T-helper 1 cell treated with Interleukin-12 subunit alpha and Interleukin-12 subunit beta and Interleukin-4 antibody, amounts not matched to agents 30 μg/mL and 1 μg/mL, for 36 hours (primary cell): ENCODE data around the gene ZXDC.

Source experiments
- H3K27ac Mint-ChIP-seq: one replicate; pipeline ENCODE4 v1.8.0; 2021; ENCODE audit warnings: mild to moderate bottlenecking, mixed read lengths
- H3K27me3 Mint-ChIP-seq: one replicate; pipeline ENCODE4 v1.8.0; 2021; ENCODE audit warnings: low read depth, mixed read lengths
- H3K36me3 Mint-ChIP-seq: one replicate; pipeline ENCODE4 v1.8.0; 2021; ENCODE audit warnings: low read depth, mixed read lengths
- H3K4me1 Mint-ChIP-seq: one replicate; pipeline ENCODE4 v1.8.0; 2021; ENCODE audit warnings: low read depth, mixed read lengths
- H3K4me3 Mint-ChIP-seq: one replicate; pipeline ENCODE4 v1.8.0; 2021; ENCODE audit warnings: mild to moderate bottlenecking, moderate library complexity, mixed read lengths
- H3K9me3 Mint-ChIP-seq: one replicate; pipeline ENCODE4 v1.8.0; 2021; ENCODE audit warnings: mixed read lengths

Gene ZXDC

DNA sequence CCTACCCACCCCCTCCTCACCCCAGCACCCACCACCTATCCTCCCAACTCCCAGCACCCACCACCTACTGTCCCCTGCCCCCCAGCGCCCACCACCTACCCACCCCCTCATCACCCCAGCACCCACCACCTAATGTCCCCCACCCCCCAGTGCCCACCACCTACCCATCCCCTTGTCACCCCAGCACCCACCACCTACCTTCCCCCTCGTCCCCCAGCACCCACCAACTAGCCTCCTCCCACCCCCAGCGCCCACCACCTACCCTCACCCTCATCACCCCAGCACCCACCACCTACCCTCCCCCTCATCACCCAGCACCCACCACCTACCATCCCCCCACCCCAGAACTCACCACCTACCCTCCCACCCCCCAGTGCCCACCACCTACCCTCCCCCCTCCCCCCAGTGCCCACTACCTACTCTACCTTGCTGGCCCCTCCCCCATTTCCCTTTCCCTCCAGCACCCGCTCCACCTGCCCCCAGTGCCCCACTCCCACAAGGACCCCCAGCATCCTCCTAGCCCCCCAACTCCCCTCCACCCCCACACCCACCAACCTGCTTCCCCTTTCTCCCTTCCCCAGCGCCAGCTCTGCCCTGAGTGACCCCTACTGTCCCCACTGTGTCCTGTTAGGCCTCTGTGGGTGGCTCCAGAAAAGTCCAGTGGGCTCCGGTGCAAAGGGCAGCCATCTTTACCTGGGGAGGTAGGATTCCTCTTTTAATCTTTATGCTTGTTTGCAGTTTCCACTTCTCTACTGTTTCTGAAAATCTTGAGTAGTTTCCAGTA lies 40.7 kb upstream of the ZXDC start:
- no peaks in the 10 kb centered on the region for H3K9me3 Mint-ChIP-seq
- no peaks in the 10 kb centered on the region for H3K36me3 Mint-ChIP-seq
- H3K4me1 Mint-ChIP-seq: peaks cover 2% of the 10 kb centered on the region
- no peak overlapping the region for H3K27ac Mint-ChIP-seq
- no peak overlapping the region for H3K4me3 Mint-ChIP-seq
- H3K27me3 Mint-ChIP-seq: no peaks in the 10 kb centered on the region

DNA sequence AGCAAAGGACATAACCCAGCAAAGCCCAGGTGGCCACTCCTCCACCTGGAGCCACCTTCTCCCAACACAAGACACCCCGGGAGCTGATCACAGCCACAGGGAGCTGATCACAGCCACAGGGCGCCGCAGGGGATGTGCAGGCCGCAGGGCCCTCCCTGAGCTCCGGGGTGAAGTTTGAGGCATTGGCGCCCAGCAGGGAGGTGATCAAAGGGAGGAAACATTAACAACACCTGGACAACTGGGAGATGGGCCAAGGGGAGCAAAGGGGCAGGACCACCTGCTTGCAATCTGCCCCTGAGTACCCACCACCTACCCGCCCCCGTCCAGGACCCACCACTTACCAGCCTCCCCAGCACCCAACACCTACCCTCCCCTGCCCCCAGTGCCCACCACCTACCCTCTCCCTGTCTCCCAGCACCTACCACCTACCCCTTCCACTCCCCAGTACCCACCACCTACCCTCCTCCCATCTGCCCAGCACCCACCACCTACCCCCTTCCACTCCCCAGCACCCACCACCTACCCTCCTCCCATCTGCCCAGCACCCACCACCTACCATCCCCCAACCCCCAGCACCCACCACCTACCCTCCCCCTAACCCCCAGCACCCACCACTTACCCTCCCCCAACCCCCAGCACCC lies 39.5 kb upstream of the ZXDC start:
- Mint-ChIP-seq H3K4me3 (no peak overlapping the region), H3K27me3 (no peaks in the 10 kb centered on the region), H3K36me3 (no peaks in the 10 kb centered on the region), H3K27ac (no peak overlapping the region), H3K9me3 (no peaks in the 10 kb centered on the region), H3K4me1 (peaks cover 2% of the 10 kb centered on the region)

DNA sequence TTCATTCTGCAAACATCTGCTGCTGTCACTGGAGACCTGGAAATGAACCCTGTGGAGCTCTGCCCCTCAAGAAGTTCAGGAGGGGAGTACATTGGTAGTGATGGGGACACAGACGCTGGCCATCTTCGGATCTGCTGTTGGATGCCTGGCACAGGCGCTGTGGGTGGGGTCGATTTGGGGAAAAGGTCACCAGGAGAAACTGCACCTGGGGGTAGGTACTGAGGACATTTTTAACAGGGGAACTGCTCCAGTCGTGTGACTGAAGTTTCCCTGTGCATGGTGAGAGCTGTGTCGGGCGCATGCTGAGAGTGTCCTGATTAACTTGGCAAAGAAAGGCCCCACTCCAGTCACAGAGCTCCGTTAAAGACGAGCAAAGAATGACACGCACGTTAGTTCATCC lies 38.5 kb upstream of the ZXDC start:
- Mint-ChIP-seq H3K4me1 (peaks cover 2% of the 10 kb centered on the region), H3K9me3 (no peaks in the 10 kb centered on the region), H3K27me3 (no peaks in the 10 kb centered on the region), H3K4me3 (no peak overlapping the region), H3K36me3 (no peaks in the 10 kb centered on the region), H3K27ac (no peak overlapping the region)

DNA sequence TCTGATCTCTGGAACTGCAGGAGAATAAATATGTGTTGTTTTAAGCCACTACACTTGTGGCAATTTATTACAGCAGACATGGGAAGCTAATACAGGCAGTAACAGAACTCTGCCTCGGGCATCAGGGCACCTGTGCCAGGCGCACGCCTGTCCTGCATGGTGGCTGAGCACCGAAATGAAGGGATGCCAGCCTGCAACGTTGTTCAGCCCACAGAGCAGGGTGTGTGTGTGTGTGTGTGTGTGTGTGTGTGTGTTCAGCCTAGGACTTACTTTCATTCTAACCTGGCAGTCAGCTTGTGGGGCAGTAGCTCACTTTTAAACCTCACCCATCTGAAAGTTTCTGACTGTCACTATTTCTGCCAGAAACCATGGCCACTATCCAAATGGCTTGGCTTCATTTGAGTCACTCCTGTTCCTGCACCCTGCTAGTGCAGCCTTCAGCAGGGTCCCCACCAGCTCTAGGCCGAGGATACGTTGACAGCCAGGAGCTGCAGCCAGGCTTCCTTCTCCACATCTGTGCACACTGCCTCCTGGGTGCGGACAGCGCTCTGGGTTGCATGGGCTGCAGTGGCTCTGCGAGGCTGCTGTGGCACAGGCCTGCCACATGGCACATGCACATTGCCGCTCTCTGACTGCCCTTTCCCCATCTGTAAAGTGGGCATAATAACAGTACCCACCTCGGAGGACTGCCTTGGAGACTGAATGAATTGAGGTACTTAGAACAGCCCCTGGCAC lies 37.4 kb upstream of the ZXDC start:
- no peaks in the 10 kb centered on the region for H3K36me3 Mint-ChIP-seq
- no peak overlapping the region for H3K27ac Mint-ChIP-seq
- H3K27me3 Mint-ChIP-seq: no peaks in the 10 kb centered on the region
- H3K4me3 Mint-ChIP-seq: no peak overlapping the region
- H3K9me3 Mint-ChIP-seq: no peaks in the 10 kb centered on the region
- peaks cover 2% of the 10 kb centered on the region for H3K4me1 Mint-ChIP-seq

DNA sequence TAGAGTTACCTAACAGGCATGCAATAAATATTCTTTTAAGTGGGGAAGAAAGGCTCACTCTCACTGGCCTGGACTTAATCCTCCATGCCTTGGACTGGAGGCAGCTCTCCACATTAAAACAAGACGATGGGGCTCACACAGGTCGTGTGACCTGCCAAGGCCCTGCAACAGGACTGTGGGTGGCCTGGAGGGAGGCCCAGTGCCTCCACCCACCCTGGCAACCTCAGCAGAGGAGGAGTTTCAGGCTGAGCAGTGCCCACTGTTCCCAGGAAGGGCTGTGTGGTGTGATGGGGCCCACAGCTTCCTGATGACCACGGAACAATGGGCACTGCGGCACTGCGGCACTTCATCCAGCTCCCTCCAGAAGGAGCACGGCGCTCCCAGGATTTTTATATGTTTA lies 36.3 kb upstream of the ZXDC start:
- Mint-ChIP-seq H3K27ac (no peak overlapping the region), H3K4me3 (no peak overlapping the region), H3K9me3 (no peaks in the 10 kb centered on the region), H3K4me1 (peaks cover 2% of the 10 kb centered on the region), H3K36me3 (no peaks in the 10 kb centered on the region), H3K27me3 (no peaks in the 10 kb centered on the region)

DNA sequence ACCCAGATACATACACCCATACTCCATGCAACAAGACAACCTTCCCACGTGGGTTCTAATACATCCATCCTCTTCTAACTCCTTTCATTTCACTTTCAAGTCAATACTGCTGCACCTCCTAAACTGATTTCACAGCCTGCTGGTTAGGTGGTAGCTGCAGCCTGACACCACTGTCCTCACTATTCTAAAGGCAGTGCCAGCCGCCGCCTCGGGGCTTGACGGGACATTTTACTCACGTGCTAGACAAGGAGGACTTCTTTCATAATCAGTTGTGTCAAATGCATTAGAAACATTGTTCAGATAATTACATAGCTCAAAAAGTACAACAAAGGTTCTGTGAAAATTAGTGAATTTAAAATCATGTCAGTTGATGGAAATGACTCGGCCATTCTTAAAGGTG lies 35.6 kb upstream of the ZXDC start:
- Mint-ChIP-seq H3K4me3 (no peak overlapping the region), H3K9me3 (no peaks in the 10 kb centered on the region), H3K36me3 (no peaks in the 10 kb centered on the region), H3K27ac (no peak overlapping the region), H3K4me1 (no peaks in the 10 kb centered on the region), H3K27me3 (no peaks in the 10 kb centered on the region)

DNA sequence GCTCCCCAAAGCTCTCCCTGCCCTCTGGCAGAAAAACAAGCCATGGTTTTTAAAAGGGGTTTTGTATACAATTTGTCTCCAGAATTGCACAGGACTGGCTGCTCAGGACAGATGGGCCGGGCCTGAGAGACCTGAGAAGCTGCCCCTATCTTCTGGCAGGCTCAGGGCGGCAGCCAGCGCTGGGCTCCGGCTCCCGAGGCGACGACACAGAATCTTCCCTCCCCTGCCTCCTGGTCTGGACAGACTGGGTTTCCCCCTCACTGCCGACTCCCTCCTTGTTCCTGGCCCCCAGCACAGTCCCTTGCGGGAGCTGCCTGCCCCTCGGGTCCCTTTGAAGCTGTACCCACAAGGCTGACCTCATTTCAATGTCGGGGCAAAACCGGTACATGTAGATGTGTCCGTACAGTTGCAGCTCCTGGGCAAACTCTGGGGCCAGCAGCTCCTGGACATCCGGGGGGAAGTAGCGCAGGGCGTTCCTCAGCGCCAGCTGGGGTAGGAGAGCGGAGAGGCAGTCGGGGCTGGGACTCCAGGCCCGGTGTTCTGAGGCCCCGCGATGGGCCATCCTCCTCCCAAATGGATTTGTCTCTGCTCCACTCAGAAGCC lies 34.7 kb upstream of the ZXDC start:
- no peaks in the 10 kb centered on the region for H3K27me3 Mint-ChIP-seq

DNA sequence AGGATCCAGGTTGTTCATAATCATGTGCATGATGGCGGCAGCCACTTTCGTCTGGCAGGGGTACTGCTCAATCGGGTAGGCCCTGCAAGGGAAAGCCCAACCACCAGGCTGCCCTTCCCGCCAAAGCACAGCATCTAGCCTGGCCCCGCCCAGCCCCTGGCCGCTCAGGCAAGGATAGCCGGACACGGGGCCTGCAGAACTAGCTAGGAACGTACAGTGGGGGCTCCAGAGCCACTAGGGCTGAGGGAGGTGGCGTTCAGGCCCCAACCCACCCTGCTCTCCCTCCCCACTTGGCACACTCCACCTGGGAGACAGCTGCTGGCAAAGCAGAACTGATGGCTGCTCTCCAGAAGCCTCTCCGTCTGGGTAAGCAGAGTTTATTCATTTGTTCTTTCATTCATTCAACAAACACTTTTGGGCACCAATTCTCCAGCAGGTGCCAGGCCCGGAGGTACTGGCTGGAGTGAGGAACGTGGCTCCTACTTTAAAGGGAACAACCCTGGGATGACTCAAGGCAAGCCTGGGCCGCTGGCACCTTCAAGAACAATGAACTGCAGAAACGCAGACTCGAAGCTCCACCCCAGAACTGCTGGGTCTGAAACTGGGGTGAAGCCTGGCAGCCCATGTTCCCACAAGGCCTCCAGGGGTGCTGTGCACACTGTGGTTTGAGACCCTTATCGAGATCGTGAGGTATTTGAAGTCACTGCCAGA lies 34.1 kb upstream of the ZXDC start:
- H3K4me3 Mint-ChIP-seq: no peak overlapping the region
- no peaks in the 10 kb centered on the region for H3K36me3 Mint-ChIP-seq
- no peaks in the 10 kb centered on the region for H3K4me1 Mint-ChIP-seq
- H3K27ac Mint-ChIP-seq: no peak overlapping the region
- no peaks in the 10 kb centered on the region for H3K27me3 Mint-ChIP-seq
- H3K9me3 Mint-ChIP-seq: no peaks in the 10 kb centered on the region

More for the DNA sequence above, 34.7 kb upstream of the ZXDC start:
- Mint-ChIP-seq H3K36me3 (no peaks in the 10 kb centered on the region), H3K9me3 (no peaks in the 10 kb centered on the region), H3K27ac (no peak overlapping the region), H3K4me3 (no peak overlapping the region), H3K4me1 (no peaks in the 10 kb centered on the region)

DNA sequence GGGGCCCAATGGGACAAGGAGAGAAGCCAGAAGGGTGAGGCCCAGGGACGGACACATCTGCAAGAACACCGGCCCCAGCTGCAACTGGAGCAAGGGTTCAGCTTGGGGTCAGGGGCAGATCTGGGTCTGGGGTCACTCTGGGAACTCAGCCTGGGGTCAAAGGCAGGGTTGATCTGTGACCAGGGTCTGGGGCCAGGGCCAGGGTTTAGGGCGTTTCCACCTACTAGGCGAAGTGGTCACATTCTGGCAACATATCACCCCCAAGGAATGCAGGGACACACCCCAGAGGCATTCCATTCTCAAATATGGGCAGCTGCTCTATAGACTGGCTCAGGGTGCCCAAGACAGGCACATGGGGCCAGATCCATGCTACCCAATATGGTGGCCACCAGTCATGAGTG lies 32.9 kb upstream of the ZXDC start:
- no peaks in the 10 kb centered on the region for H3K36me3 Mint-ChIP-seq
- no peaks in the 10 kb centered on the region for H3K27me3 Mint-ChIP-seq
- no peaks in the 10 kb centered on the region for H3K9me3 Mint-ChIP-seq
- H3K4me1 Mint-ChIP-seq: no peaks in the 10 kb centered on the region
- no peak overlapping the region for H3K27ac Mint-ChIP-seq
- H3K4me3 Mint-ChIP-seq: no peak overlapping the region

DNA sequence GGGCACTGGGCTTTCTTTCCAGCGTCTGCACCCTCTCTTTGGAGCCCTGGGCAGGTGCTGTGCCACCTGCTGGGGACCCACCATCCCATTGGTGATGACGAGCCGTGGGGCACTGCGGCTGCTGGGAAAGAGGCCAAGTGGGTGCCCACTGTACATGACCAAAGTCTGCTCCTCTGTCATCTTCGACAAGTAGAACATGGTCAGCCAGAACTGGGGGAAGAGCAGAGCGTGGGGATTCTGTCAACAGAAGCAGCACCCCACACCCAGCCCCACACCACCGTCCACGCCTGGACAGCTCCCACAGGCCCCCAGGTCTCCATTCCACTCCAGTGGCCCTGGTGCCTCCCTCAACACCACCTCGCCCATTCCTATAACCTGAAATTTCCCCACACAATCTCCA lies 32.2 kb upstream of the ZXDC start:
- H3K36me3 Mint-ChIP-seq: no peaks in the 10 kb centered on the region
- no peaks in the 10 kb centered on the region for H3K9me3 Mint-ChIP-seq
- no peak overlapping the region for H3K4me3 Mint-ChIP-seq
- H3K4me1 Mint-ChIP-seq: no peaks in the 10 kb centered on the region
- no peak overlapping the region for H3K27ac Mint-ChIP-seq
- H3K27me3 Mint-ChIP-seq: no peaks in the 10 kb centered on the region

DNA sequence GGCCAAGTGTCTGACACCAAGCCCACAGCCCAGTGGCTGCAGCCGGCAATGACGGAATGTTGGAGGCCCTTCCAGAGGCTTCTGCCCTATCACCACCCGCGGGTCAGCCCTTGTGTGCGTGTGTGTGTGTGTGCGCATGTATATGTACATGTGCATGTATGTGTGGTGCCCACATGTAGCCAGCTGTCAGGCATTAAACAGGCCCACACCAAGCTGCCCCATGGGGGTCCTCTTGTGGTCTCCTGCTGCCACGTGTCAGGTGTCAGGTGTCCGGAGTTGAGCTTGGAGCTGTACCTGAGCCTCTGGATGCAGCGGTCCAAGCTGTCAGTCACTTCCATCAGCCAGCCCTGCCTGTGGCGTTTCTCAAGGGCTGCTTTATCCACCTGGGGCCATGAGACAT lies 28.0 kb upstream of the ZXDC start:
- Mint-ChIP-seq H3K4me1 (no peaks in the 10 kb centered on the region), H3K27ac (no peak overlapping the region), H3K36me3 (no peaks in the 10 kb centered on the region), H3K27me3 (no peaks in the 10 kb centered on the region), H3K9me3 (no peaks in the 10 kb centered on the region), H3K4me3 (no peak overlapping the region)

DNA sequence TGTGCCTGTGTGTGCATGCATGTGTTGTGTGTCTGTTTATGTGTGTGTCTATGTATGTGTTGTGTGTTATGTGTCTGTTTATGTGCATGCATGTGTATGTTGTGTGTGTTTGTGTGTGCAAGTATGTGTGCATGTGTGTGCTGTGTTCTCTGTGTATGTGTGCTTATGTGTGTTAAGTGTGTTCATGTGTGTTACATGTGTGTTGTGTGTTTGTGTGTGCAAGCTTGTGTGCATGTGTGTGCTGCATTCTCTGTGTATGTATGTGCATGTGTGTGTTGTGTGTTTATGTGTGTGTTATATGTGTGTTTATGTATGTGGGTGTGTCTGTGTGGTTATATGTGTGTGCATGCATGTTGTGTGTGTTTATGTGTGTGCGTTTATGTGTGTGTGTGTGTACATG lies 27.0 kb upstream of the ZXDC start:
- H3K4me1 Mint-ChIP-seq: no peaks in the 10 kb centered on the region
- H3K4me3 Mint-ChIP-seq: no peak overlapping the region
- no peaks in the 10 kb centered on the region for H3K27me3 Mint-ChIP-seq
- no peaks in the 10 kb centered on the region for H3K9me3 Mint-ChIP-seq
- H3K36me3 Mint-ChIP-seq: no peaks in the 10 kb centered on the region
- no peak overlapping the region for H3K27ac Mint-ChIP-seq

DNA sequence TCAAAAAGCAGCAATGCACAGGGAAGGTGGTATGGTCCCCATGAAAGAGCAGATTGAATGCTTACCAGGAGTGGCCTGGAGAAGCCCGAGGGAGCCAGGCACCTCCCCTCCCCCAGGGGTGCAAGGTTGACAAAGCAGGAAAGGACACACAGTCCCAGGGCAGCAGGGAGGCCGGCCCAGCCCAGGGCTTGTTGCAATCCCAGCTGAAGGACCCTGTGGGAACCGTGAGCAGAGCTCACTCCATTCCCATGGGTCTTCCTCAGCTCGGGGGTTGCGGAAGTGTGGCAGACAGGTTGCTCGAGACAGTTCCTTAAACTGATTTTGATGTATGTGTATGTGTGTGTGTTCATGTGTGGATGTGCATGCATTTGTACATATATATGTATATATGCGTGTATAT lies 26.0 kb upstream of the ZXDC start:
- H3K27me3 Mint-ChIP-seq: no peaks in the 10 kb centered on the region
- no peak overlapping the region for H3K4me3 Mint-ChIP-seq
- no peak overlapping the region for H3K27ac Mint-ChIP-seq
- H3K4me1 Mint-ChIP-seq: peaks cover 5% of the 10 kb centered on the region
- no peaks in the 10 kb centered on the region for H3K9me3 Mint-ChIP-seq
- no peaks in the 10 kb centered on the region for H3K36me3 Mint-ChIP-seq

DNA sequence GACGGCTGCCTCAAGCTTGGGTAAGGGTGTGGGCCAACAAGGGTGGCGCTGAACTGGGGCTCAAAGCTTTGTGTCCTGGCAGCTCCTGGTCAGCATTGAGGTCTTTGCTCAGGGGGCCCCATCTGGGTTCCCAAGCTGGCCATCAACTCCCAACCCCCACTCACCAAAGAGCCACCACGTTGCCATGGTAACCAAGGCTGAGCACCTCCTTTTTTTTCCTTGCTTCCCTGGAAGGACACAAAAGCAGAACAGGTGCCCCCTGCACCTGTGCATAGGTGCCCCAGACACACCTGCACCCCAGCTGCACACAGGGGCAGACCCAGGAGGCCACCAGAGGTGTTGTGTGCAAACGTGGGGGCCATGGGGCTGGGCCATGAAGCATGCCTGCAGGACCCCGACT lies 25.4 kb upstream of the ZXDC start:
- Mint-ChIP-seq H3K27me3 (no peaks in the 10 kb centered on the region), H3K27ac (no peak overlapping the region), H3K4me1 (peaks cover 5% of the 10 kb centered on the region), H3K4me3 (no peak overlapping the region), H3K9me3 (no peaks in the 10 kb centered on the region), H3K36me3 (no peaks in the 10 kb centered on the region)
